OCI-LY7 (cell line): ENCODE data around the gene NCAM1.

Experiments
- CTCF ChIP-seq: fragments of 200-600 bp; sonication (generic); conservative IDR thresholded peaks from 2 replicates; pipeline ENCODE4 v1.5.1; 2014; ENCODE audit warnings: mild to moderate bottlenecking, antibody characterized with exemption, low read length, moderate library complexity, mixed read lengths
- EZH2phosphoT487 ChIP-seq: fragments of 200-600 bp; sonication (generic); IDR thresholded peaks from 2 replicates; pipeline ENCODE4 v1.6.1; 2018; ENCODE audit warnings: low read depth, borderline replicate concordance, mild to moderate bottlenecking, mixed run types, antibody characterized with exemption, low read length, moderate library complexity, mixed read lengths

DNA sequence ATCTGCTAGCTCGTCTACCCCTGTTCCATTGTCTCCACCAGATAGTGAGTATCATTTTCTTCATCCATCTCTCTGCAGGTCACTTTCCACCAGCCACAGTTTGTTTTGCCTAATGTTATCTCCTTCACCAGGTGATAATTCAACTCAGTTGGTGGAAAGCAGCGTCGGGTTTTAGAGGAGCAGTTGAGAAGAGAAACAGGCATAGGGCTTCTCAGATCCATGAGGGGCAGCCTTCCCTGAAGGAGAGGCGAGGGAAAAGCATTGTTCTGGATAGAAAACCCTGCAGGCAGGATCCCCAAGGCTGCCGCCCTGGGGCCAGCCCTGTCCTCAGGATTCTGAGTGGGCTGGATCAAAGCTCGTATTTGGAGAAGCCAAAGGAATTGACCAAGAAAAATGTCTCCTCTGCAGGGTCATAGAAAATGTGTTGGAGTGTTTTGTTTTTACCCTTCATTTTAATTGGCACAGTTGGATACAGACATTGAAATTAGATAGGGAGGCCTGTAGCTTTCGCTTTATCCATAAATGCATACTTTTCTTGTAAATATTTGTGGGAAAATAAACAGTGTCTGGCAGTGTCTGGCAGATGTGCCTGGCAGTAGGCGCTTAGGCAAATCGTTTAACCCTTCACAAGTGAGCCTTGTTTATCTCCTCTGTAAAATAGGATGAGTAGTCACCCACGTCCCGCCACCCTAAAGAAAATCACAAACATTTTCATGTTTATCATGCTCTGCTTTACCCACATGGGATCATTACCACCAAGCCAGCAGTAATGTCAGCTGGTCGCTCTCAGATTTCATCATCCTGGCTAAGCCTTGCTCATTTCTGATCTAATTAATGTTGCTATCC, 279.8 kb downstream of the NCAM1 start:
- no peak for TF ChIP-seq CTCF
- no peak for TF ChIP-seq EZH2phosphoT487
